ENCODE results near the gene CIC.
A peak's percentile ranks its signal among the peaks of the same experiment; 100 is the strongest.

Gene CIC

GRCh38 chr19:42333018-42333417 is 64.0 kb downstream of the CIC start:
- TF ChIP-seq SIN3A (IDR thresholded peaks at IDR 0.05; ENCODE audit: borderline replicate concordance, insufficient read depth, low read length) (no peak), POLR2AphosphoS5 (IDR thresholded peaks at IDR 0.05; ENCODE audit: low read depth, low read length) (no peak), FOXP2 (optimal IDR thresholded peaks at IDR 0.05; ENCODE audit: borderline replicate concordance, extremely low read depth, extremely low read length, insufficient read depth) (no peak), REST (IDR thresholded peaks at IDR 0.05; ENCODE audit: insufficient read depth in 1 of 2, low read depth in 2 of 2, low read length in 2 of 2) (no peak)

- TF ChIP-seq FOXP2 (optimal IDR thresholded peaks at IDR 0.05; ENCODE audit: borderline replicate concordance, extremely low read depth, extremely low read length, insufficient read depth) (peak; percentile 32), REST (IDR thresholded peaks at IDR 0.05; ENCODE audit: insufficient read depth in 1 of 2, low read depth in 2 of 2, low read length in 2 of 2) (no peak)
Observed at GRCh38 chr19:42333975-42334696, 65.1 kb downstream of the CIC start.

- TF ChIP-seq TAF1 (IDR thresholded peaks at IDR 0.05; ENCODE audit: borderline replicate concordance, insufficient read depth, low read length) (no peak), FOXP2 (optimal IDR thresholded peaks at IDR 0.05; ENCODE audit: borderline replicate concordance, extremely low read depth, extremely low read length, insufficient read depth) (no peak)
Observed at GRCh38 chr19:42334697-42335373, 65.8 kb downstream of the CIC start.

GRCh38 chr19:42335374-42335936 is 66.4 kb downstream of the CIC start:
- no peak for TF ChIP-seq POLR2AphosphoS5 (IDR thresholded peaks at IDR 0.05; ENCODE audit: low read depth, low read length)
- no peak for TF ChIP-seq FOXP2 (optimal IDR thresholded peaks at IDR 0.05; ENCODE audit: borderline replicate concordance, extremely low read depth, extremely low read length, insufficient read depth)
- TF ChIP-seq REST (IDR thresholded peaks at IDR 0.05; ENCODE audit: insufficient read depth in 1 of 2, low read depth in 2 of 2, low read length in 2 of 2) = no peak
- TF ChIP-seq TAF1 (IDR thresholded peaks at IDR 0.05; ENCODE audit: borderline replicate concordance, insufficient read depth, low read length) = no peak
- no peak for TF ChIP-seq SIN3A (IDR thresholded peaks at IDR 0.05; ENCODE audit: borderline replicate concordance, insufficient read depth, low read length)

GRCh38 chr19:42335971-42336370 is 66.9 kb downstream of the CIC start:
- TF ChIP-seq REST (IDR thresholded peaks at IDR 0.05; ENCODE audit: insufficient read depth in 1 of 2, low read depth in 2 of 2, low read length in 2 of 2) = no peak
- TF ChIP-seq POLR2AphosphoS5 (IDR thresholded peaks at IDR 0.05; ENCODE audit: low read depth, low read length) = no peak
- TF ChIP-seq TAF1 (IDR thresholded peaks at IDR 0.05; ENCODE audit: borderline replicate concordance, insufficient read depth, low read length) = no peak
- TF ChIP-seq SIN3A (IDR thresholded peaks at IDR 0.05; ENCODE audit: borderline replicate concordance, insufficient read depth, low read length) = no peak
- TF ChIP-seq FOXP2 (optimal IDR thresholded peaks at IDR 0.05; ENCODE audit: borderline replicate concordance, extremely low read depth, extremely low read length, insufficient read depth) = no peak
